Stimulated activated CD4-positive, alpha-beta T cell treated with anti-CD3 and anti-CD28 coated beads, TNF-alpha, amount 100 ng/mL, for 24 hours (primary cell): ENCODE measurements around the gene VSIR.

Experiments
- DNase-seq, 3 experiments: peaks; one replicate each; pipeline ENCODE4 v3.0.0-alpha.2; 2020; ENCODE audit warnings: low read depth in 3 of 3

The VSIR gene

GRCh38 chr10:71806704-71807556 lies 33.6 kb upstream of the VSIR start:
- DNase-seq = no peak

GRCh38 chr10:71805776-71806703 lies 32.7 kb upstream of the VSIR start:
- no peak for DNase-seq

- DNase-seq = no peak
These were observed 30.8 kb upstream of the VSIR start for GRCh38 chr10:71804077-71804476.

GRCh38 chr10:71802715-71803488 lies 29.6 kb upstream of the VSIR start:
- no peak for DNase-seq

- no peak for DNase-seq
These were observed 28.9 kb upstream of the VSIR start for GRCh38 chr10:71802235-71802634.

- no peak for DNase-seq
These were observed 28.0 kb upstream of the VSIR start for GRCh38 chr10:71801361-71801760.

- no peak for DNase-seq
These were observed 26.5 kb upstream of the VSIR start for GRCh38 chr10:71799608-71800453.

GRCh38 chr10:71799112-71799511 lies 25.8 kb upstream of the VSIR start:
- no peak for DNase-seq

- DNase-seq = no peak
These were observed 24.9 kb upstream of the VSIR start for GRCh38 chr10:71798308-71798624.

- no peak for DNase-seq
These were observed 24.4 kb upstream of the VSIR start for GRCh38 chr10:71797533-71798307.

GRCh38 chr10:71796749-71797405 lies 23.6 kb upstream of the VSIR start:
- DNase-seq = no peak

GRCh38 chr10:71795248-71795647 lies 21.9 kb upstream of the VSIR start:
- DNase-seq = no peak

- DNase-seq = no peak
These were observed 17.6 kb upstream of the VSIR start for GRCh38 chr10:71790749-71791440.

- DNase-seq = no peak
These were observed 16.6 kb upstream of the VSIR start for GRCh38 chr10:71789871-71790270.

GRCh38 chr10:71788954-71789353 lies 15.6 kb upstream of the VSIR start:
- DNase-seq = no peak

- DNase-seq = no peak
These were observed 11.5 kb upstream of the VSIR start for GRCh38 chr10:71784679-71785272.

- DNase-seq = no peak
These were observed 10.8 kb upstream of the VSIR start for GRCh38 chr10:71783917-71784678.

GRCh38 chr10:71782917-71783490 lies 9.7 kb upstream of the VSIR start:
- no peak for DNase-seq
